ENCODE measurements around the gene KRTAP6-3. TPM values are rescaled to one million over a fixed set of nuclear protein-coding genes. Genes with fewer than 3 reads are reported as not detected.

Gene KRTAP6-3
- total RNA-seq, 4 donors from 2014 or later: not detected

- TF ChIP-seq EP300 (IDR thresholded peaks at IDR 0.05): no peak
- TF ChIP-seq CTCF (IDR thresholded peaks at IDR 0.05): no peak
- TF ChIP-seq POLR2A (IDR thresholded peaks at IDR 0.05): no peak
- TF ChIP-seq POLR2AphosphoS5 (IDR thresholded peaks at IDR 0.05): no peak
- H3K27me3 ChIP-seq: no peaks in the 10 kb centered on the region
- no peak overlapping the region for H3K27ac ChIP-seq
- no peak for ATAC-seq
- no peaks in the 10 kb centered on the region for H3K36me3 ChIP-seq
- no peak overlapping the region for H3K4me3 ChIP-seq
- H3K4me1 ChIP-seq: no peaks in the 10 kb centered on the region
- H3K9me3 ChIP-seq: no peaks in the 10 kb centered on the region
- WGBS, 2 donors (ENCODE audit: low coverage in 1 of 2): 27 to 50% methylated on average over 1 of the region's 1 CpG
Measured at GRCh38 chr21:30629200-30629599, 37.0 kb downstream of the KRTAP6-3 start.

- H3K27me3 ChIP-seq: no peaks in the 10 kb centered on the region
- H3K4me1 ChIP-seq: no peaks in the 10 kb centered on the region
- TF ChIP-seq POLR2AphosphoS5 (IDR thresholded peaks at IDR 0.05) (no peak), EP300 (IDR thresholded peaks at IDR 0.05) (no peak), POLR2A (IDR thresholded peaks at IDR 0.05) (no peak), CTCF (IDR thresholded peaks at IDR 0.05) (no peak)
- no peaks in the 10 kb centered on the region for H3K36me3 ChIP-seq
- ATAC-seq: no peak
- 83 to 100% methylated on average over 1 of the region's 1 CpG for WGBS, 2 donors (ENCODE audit: low coverage in 1 of 2)
- H3K27ac ChIP-seq: no peak within 1 kb of the TSS
- no peaks in the 10 kb centered on the region for H3K9me3 ChIP-seq
- no peak within 1 kb of the TSS for H3K4me3 ChIP-seq
Measured at GRCh38 chr21:30634906-30635305, 42.7 kb downstream of the KRTAP6-3 start, which contains the start of gene KRTAP20-2. Gene KRTAP20-2 (plus strand): TSS chr21:30635206. CDS start chr21:30635264, 58 bp downstream.

GRCh38 chr21:30638686-30639085 is 46.4 kb downstream of the KRTAP6-3 start:
- no peak overlapping the region for H3K4me3 ChIP-seq
- ATAC-seq: no peak
- no peak for TF ChIP-seq POLR2A (IDR thresholded peaks at IDR 0.05)
- TF ChIP-seq POLR2AphosphoS5 (IDR thresholded peaks at IDR 0.05): no peak
- TF ChIP-seq EP300 (IDR thresholded peaks at IDR 0.05): no peak
- no peak for TF ChIP-seq CTCF (IDR thresholded peaks at IDR 0.05)
- no peak overlapping the region for H3K27ac ChIP-seq
- 43 to 70% methylated on average over 3 of the region's 3 CpGs for WGBS, 2 donors (ENCODE audit: low coverage in 1 of 2)
- H3K4me1 ChIP-seq: no peaks in the 10 kb centered on the region
- H3K36me3 ChIP-seq: no peaks in the 10 kb centered on the region
- H3K27me3 ChIP-seq: no peaks in the 10 kb centered on the region
- H3K9me3 ChIP-seq: no peaks in the 10 kb centered on the region

GRCh38 chr21:30642564-30642963 is 50.3 kb downstream of the KRTAP6-3 start, which contains the start of gene KRTAP20-3:
Gene KRTAP20-3 (plus strand): TSS chr21:30642864.
- Histone ChIP-seq H3K9me3 (no peaks in the 10 kb centered on the region), H3K27ac (no peak within 1 kb of the TSS), H3K4me3 (no peak within 1 kb of the TSS), H3K27me3 (no peaks in the 10 kb centered on the region), H3K4me1 (no peaks in the 10 kb centered on the region), H3K36me3 (no peaks in the 10 kb centered on the region)
- WGBS, 2 donors (ENCODE audit: low coverage in 1 of 2): 67 to 68% methylated on average over 1 to 2 of the region's 2 CpGs
- ATAC-seq: no peak
- TF ChIP-seq POLR2A (IDR thresholded peaks at IDR 0.05) (no peak), POLR2AphosphoS5 (IDR thresholded peaks at IDR 0.05) (no peak), CTCF (IDR thresholded peaks at IDR 0.05) (no peak), EP300 (IDR thresholded peaks at IDR 0.05) (no peak)

Small RNA genes within 50 kb of the gene (small RNA-seq; reads per million reads assigned to genes)
- gene KRTAP20-1 (0 reads per million in 4 donors), gene KRTAP20-3 (0 reads per million in 4 donors), gene KRTAP20-4 (0 reads per million in 4 donors), gene KRTAP22-1 (0 reads per million in 4 donors), gene KRTAP22-2 (0 reads per million in 4 donors)

Other genes starting within 250 kb of the KRTAP6-3 start
- gene KRTAP23-1, start 243.8 kb upstream of the KRTAP6-3 start, total RNA-seq: not detected
- gene KRTAP13-2, start 220.2 kb upstream of the KRTAP6-3 start, total RNA-seq: not detected
- gene KRTAP13-1, start 196.4 kb upstream of the KRTAP6-3 start, total RNA-seq: not detected
- not detected for gene KRTAP13-3, start 166.5 kb upstream of the KRTAP6-3 start, total RNA-seq
- not detected for gene KRTAP13-4, start 162.2 kb upstream of the KRTAP6-3 start, total RNA-seq
- gene KRTAP15-1, start 152.2 kb upstream of the KRTAP6-3 start, total RNA-seq: not detected
- gene KRTAP19-1, start 112.1 kb upstream of the KRTAP6-3 start, total RNA-seq: not detected
- not detected for gene KRTAP19-2, start 105.0 kb upstream of the KRTAP6-3 start, total RNA-seq
- gene KRTAP19-3, start 100.4 kb upstream of the KRTAP6-3 start, total RNA-seq: 1 to 10 TPM in 1 of 4 donors, not detected in 3; 1.7 TPM
- not detected for gene KRTAP19-4, start 95.3 kb upstream of the KRTAP6-3 start, total RNA-seq
- gene KRTAP19-5, start 90.3 kb upstream of the KRTAP6-3 start, total RNA-seq: not detected
- not detected for gene KRTAP19-6, start 50.6 kb upstream of the KRTAP6-3 start, total RNA-seq
- not detected for gene KRTAP19-7, start 31.1 kb upstream of the KRTAP6-3 start, total RNA-seq
- not detected for gene KRTAP22-2, start 2.0 kb upstream of the KRTAP6-3 start, total RNA-seq
- not detected for gene KRTAP6-2, start 6.5 kb downstream of the KRTAP6-3 start, total RNA-seq
- gene KRTAP22-1, start 8.6 kb downstream of the KRTAP6-3 start, total RNA-seq: not detected
- not detected for gene KRTAP6-1, start 21.5 kb downstream of the KRTAP6-3 start, total RNA-seq
- not detected for gene KRTAP20-1, start 24.0 kb downstream of the KRTAP6-3 start, total RNA-seq
- not detected for gene KRTAP20-4, start 28.2 kb downstream of the KRTAP6-3 start, total RNA-seq
- gene KRTAP20-2, start 42.8 kb downstream of the KRTAP6-3 start, total RNA-seq: not detected
- gene KRTAP20-3, start 50.4 kb downstream of the KRTAP6-3 start, total RNA-seq: not detected
- not detected for gene KRTAP21-3, start 126.3 kb downstream of the KRTAP6-3 start, total RNA-seq
- gene KRTAP21-2, start 154.8 kb downstream of the KRTAP6-3 start, total RNA-seq: not detected
- gene KRTAP21-1, start 163.0 kb downstream of the KRTAP6-3 start, total RNA-seq: not detected
- not detected for gene KRTAP8-1, start 220.8 kb downstream of the KRTAP6-3 start, total RNA-seq
- gene KRTAP7-1, start 237.3 kb downstream of the KRTAP6-3 start, total RNA-seq: not detected

All from gastroesophageal sphincter (tissue), 4 donors.